Smooth muscle cell (in vitro differentiated cells): Measurements from ENCODE around the gene TYMS. TPM values are rescaled to one million over a fixed set of nuclear protein-coding genes. Genes with fewer than 3 reads are reported as not detected.

Experiments used
- DNase-seq: peaks from one replicate; lab custom pipeline; 2025; ENCODE audit not compliant: unreplicated experiment; lab: John Stamatoyannopoulos, UW
- H2AFZ ChIP-seq: fragments of 200-600 bp; sonication (generic); 2 replicates; pipeline ENCODE4 v1.6.0; 2016; ENCODE audit warnings: antibody characterized with exemption, low read depth, mild to moderate bottlenecking
- H3F3A ChIP-seq: fragments of 200-600 bp; sonication (generic); 2 replicates; pipeline ENCODE4 v1.6.0; 2017; ENCODE audit warnings: antibody characterized with exemption, low read depth
- H3K27ac ChIP-seq: fragments of 200-600 bp; sonication (generic); 2 replicates; pipeline ENCODE4 v1.5.1; 2016; ENCODE audit warnings: low read depth, mild to moderate bottlenecking
- H3K27me3 ChIP-seq: fragments of 200-600 bp; sonication (generic); 2 replicates; pipeline ENCODE4 v1.6.1; 2016; ENCODE audit warnings: low read depth, mild to moderate bottlenecking
- H3K36me3 ChIP-seq: fragments of 200-600 bp; sonication (generic); 2 replicates; pipeline ENCODE4 v1.5.1; 2016; ENCODE audit warnings: low read depth
- H3K4me1 ChIP-seq: fragments of 200-600 bp; sonication (generic); 2 replicates; pipeline ENCODE4 v1.5.1; 2016; ENCODE audit warnings: low read depth
- H3K4me2 ChIP-seq: fragments of 200-600 bp; sonication (generic); 2 replicates; pipeline ENCODE4 v1.6.0; 2016; ENCODE audit warnings: mild to moderate bottlenecking
- H3K4me3 ChIP-seq: fragments of 200-600 bp; sonication (generic); 2 replicates; pipeline ENCODE4 v1.5.1; 2016; ENCODE audit warnings: mild to moderate bottlenecking
- H3K79me2 ChIP-seq: fragments of 200-600 bp; sonication (generic); 2 replicates; pipeline ENCODE4 v1.6.0; 2016; ENCODE audit warnings: low read depth, mild to moderate bottlenecking
- H3K9ac ChIP-seq: fragments of 200-600 bp; sonication (generic); 2 replicates; pipeline ENCODE4 v1.6.0; 2016; ENCODE audit warnings: low read depth
- H3K9me3 ChIP-seq: fragments of 200-600 bp; sonication (generic); replicated peaks from 2 replicates; pipeline ENCODE4 v1.5.1; 2016; ENCODE audit warnings: low read depth
- H4K20me1 ChIP-seq: fragments of 200-600 bp; sonication (generic); 2 replicates; pipeline ENCODE4 v1.6.0; 2016; ENCODE audit warnings: low read depth
- CTCF ChIP-seq: fragments of 200-600 bp; sonication (generic); IDR thresholded peaks from 2 replicates; pipeline ENCODE4 v1.5.1; 2017; ENCODE audit warnings: borderline replicate concordance, mild to moderate bottlenecking, antibody characterized with exemption; ENCODE audit not compliant: insufficient read depth, poor library complexity, severe bottlenecking
- WGBS: methylation state at CpG from one replicate; pipeline ENCODE4 v1.1.7; 2016; ENCODE audit warnings: low lambda C conversion rate; 5-methylcytosine and 5-hydroxymethylcytosine counted together
- polyA plus RNA-seq: library from polyadenylated mRNA; unstranded; fragments of >200 nt; fragmentation: Nextera tagmentation; extraction: Ambion mirVana; gene quantifications from 2 replicates; pipeline ENCODE4 v1.2.1, GENCODE V29; 2016
- total RNA-seq: library from RNA; depleted of rRNA; stranded (reverse); fragments of >200 nt; gene quantifications from 2 replicates; pipeline ENCODE4 v1.2.3, GENCODE V29; 2014

The TYMS gene
- total and polyA plus RNA-seq, 2 experiments from 2014 or later = 29.1 to 85.3 TPM

GRCh38 chr18:649341-649740 lies 8.1 kb upstream of the TYMS start:
- H3K4me3 ChIP-seq = no peak overlapping the region
- no peaks in the 10 kb centered on the region for H3K79me2 ChIP-seq
- no peaks in the 10 kb centered on the region for H4K20me1 ChIP-seq
- H3K27ac ChIP-seq = no peak overlapping the region
- H3K4me2 ChIP-seq = no peak overlapping the region
- WGBS = 75% methylated on average over 5 of the region's 5 CpGs
- no peaks in the 10 kb centered on the region for H3K9me3 ChIP-seq
- H2AFZ ChIP-seq = no peak overlapping the region
- no peaks in the 10 kb centered on the region for H3K36me3 ChIP-seq
- DNase-seq = no peak
- H3K9ac ChIP-seq = no peak overlapping the region
- no peaks in the 10 kb centered on the region for H3F3A ChIP-seq
- no peak for TF ChIP-seq CTCF
- H3K27me3 ChIP-seq = no peaks in the 10 kb centered on the region
- no peaks in the 10 kb centered on the region for H3K4me1 ChIP-seq

- Histone ChIP-seq H3K27ac (no peak overlapping the region), H3K79me2 (no peaks in the 10 kb centered on the region), H3F3A (no peaks in the 10 kb centered on the region), H3K9me3 (no peaks in the 10 kb centered on the region), H3K9ac (no peak overlapping the region), H2AFZ (no peak overlapping the region), H3K36me3 (no peaks in the 10 kb centered on the region), H3K27me3 (no peaks in the 10 kb centered on the region), H3K4me2 (no peak overlapping the region), H3K4me1 (no peaks in the 10 kb centered on the region), H3K4me3 (no peak overlapping the region), H4K20me1 (no peaks in the 10 kb centered on the region)
- no peak for TF ChIP-seq CTCF
- DNase-seq = no peak
- WGBS = 55% methylated on average over 6 of the region's 6 CpGs
These were observed 7.0 kb upstream of the TYMS start for GRCh38 chr18:650428-650858.

GRCh38 chr18:652131-652530 lies 5.3 kb upstream of the TYMS start:
- Histone ChIP-seq H3K9ac (no peak overlapping the region), H3K79me2 (no peaks in the 10 kb centered on the region), H3K4me1 (no peaks in the 10 kb centered on the region), H4K20me1 (no peaks in the 10 kb centered on the region), H3K27me3 (no peaks in the 10 kb centered on the region), H3K27ac (no peak overlapping the region), H3K4me3 (no peak overlapping the region), H3K9me3 (no peaks in the 10 kb centered on the region), H3K4me2 (no peak overlapping the region), H3K36me3 (no peaks in the 10 kb centered on the region), H3F3A (no peaks in the 10 kb centered on the region), H2AFZ (no peak overlapping the region)
- DNase-seq = no peak
- no peak for TF ChIP-seq CTCF
- WGBS = 65% methylated on average over 4 of the region's 4 CpGs

GRCh38 chr18:653512-653911 lies 3.9 kb upstream of the TYMS start:
- H3K27me3 ChIP-seq = no peaks in the 10 kb centered on the region
- H2AFZ ChIP-seq = no peak overlapping the region
- no peaks in the 10 kb centered on the region for H3K79me2 ChIP-seq
- H3K4me3 ChIP-seq = no peak overlapping the region
- H3F3A ChIP-seq = no peaks in the 10 kb centered on the region
- H3K4me2 ChIP-seq = no peak overlapping the region
- no peaks in the 10 kb centered on the region for H3K4me1 ChIP-seq
- WGBS = 93% methylated on average over 2 of the region's 2 CpGs
- no peak for DNase-seq
- H3K27ac ChIP-seq = no peak overlapping the region
- no peaks in the 10 kb centered on the region for H3K36me3 ChIP-seq
- no peaks in the 10 kb centered on the region for H4K20me1 ChIP-seq
- H3K9me3 ChIP-seq = no peaks in the 10 kb centered on the region
- no peak for TF ChIP-seq CTCF
- no peak overlapping the region for H3K9ac ChIP-seq
